ENCODE measurements around the gene MRPS33. TPM values are rescaled to one million over a fixed set of nuclear protein-coding genes. Genes with fewer than 3 reads are reported as not detected.
A peak's percentile ranks its signal among the peaks of the same experiment; 100 is the strongest.

Gene MRPS33
- total RNA-seq, 1 donor from 2014 or later = 53.8 TPM

- FAIRE-seq (no peak), DNase-seq (ENCODE audit: low read depth) (no peak)
- Histone ChIP-seq H3K9ac (ENCODE audit: low read length) (no peak overlapping the region), H3K4me2 (ENCODE audit: low read length) (no peak overlapping the region), H3K36me3 (ENCODE audit: insufficient read depth, low read length) (no peaks in the 10 kb centered on the region), H2AFZ (ENCODE audit: low read depth, low read length) (no peak overlapping the region), H3K4me3 (ENCODE audit: insufficient read depth, low read depth, low read length) (no peak overlapping the region), H4K20me1 (ENCODE audit: insufficient read depth, low read length) (no peaks in the 10 kb centered on the region), H3K9me3 (ENCODE audit: insufficient read depth, low read depth, low read length) (no peaks in the 10 kb centered on the region), H3K27me3 (ENCODE audit: insufficient read depth, low read length) (no peaks in the 10 kb centered on the region), H3K27ac (ENCODE audit: low read depth, low read length) (no peak overlapping the region), H3K79me2 (ENCODE audit: insufficient read depth, low read length) (no peaks in the 10 kb centered on the region), H3K4me1 (ENCODE audit: insufficient read depth, low read length) (no peaks in the 10 kb centered on the region)
- Mint-ChIP-seq H3K27me3 (ENCODE audit: low read depth, unreplicated experiment) (no peaks in the 10 kb centered on the region), H3K4me1 (ENCODE audit: low read depth, unreplicated experiment) (peaks cover 3% of the 10 kb centered on the region), H3K27ac (ENCODE audit: unreplicated experiment) (no peak overlapping the region), H3K36me3 (ENCODE audit: low read depth, unreplicated experiment) (no peaks in the 10 kb centered on the region), H3K9me3 (ENCODE audit: unreplicated experiment) (no peaks in the 10 kb centered on the region), H3K4me3 (ENCODE audit: unreplicated experiment) (no peak overlapping the region)
- TF ChIP-seq CTCF (IDR thresholded peaks at IDR 0.05; ENCODE audit: insufficient read depth, low read depth, low read length) (no peak), EZH2 (IDR thresholded peaks at IDR 0.05; ENCODE audit: insufficient read depth, low read length) (no peak)
Observed at GRCh38 chr7:141053626-141054025, 38.9 kb upstream of the MRPS33 start.

GRCh38 chr7:141045842-141046620, 31.3 kb upstream of the MRPS33 start:
- no peak overlapping the region for H3K9ac ChIP-seq (ENCODE audit: low read length)
- H3K4me3 ChIP-seq (ENCODE audit: insufficient read depth, low read depth, low read length) = no peak overlapping the region
- H3K36me3 Mint-ChIP-seq (ENCODE audit: low read depth, unreplicated experiment) = no peaks in the 10 kb centered on the region
- no peaks in the 10 kb centered on the region for H3K79me2 ChIP-seq (ENCODE audit: insufficient read depth, low read length)
- H2AFZ ChIP-seq (ENCODE audit: low read depth, low read length) = no peak overlapping the region
- H3K9me3 Mint-ChIP-seq (ENCODE audit: unreplicated experiment) = peaks cover 6% of the 10 kb centered on the region
- no peak overlapping the region for H3K4me2 ChIP-seq (ENCODE audit: low read length)
- no peak for TF ChIP-seq EZH2 (IDR thresholded peaks at IDR 0.05; ENCODE audit: insufficient read depth, low read length)
- no peak for TF ChIP-seq CTCF (IDR thresholded peaks at IDR 0.05; ENCODE audit: insufficient read depth, low read depth, low read length)
- H3K27ac ChIP-seq (ENCODE audit: low read depth, low read length) = no peak overlapping the region
- peaks cover 11% of the 10 kb centered on the region for H3K4me1 Mint-ChIP-seq (ENCODE audit: low read depth, unreplicated experiment)
- FAIRE-seq = peak; percentile 29
- no peaks in the 10 kb centered on the region for H3K27me3 Mint-ChIP-seq (ENCODE audit: low read depth, unreplicated experiment)
- no peaks in the 10 kb centered on the region for H3K4me1 ChIP-seq (ENCODE audit: insufficient read depth, low read length)
- H3K4me3 Mint-ChIP-seq (ENCODE audit: unreplicated experiment) = no peak overlapping the region
- H3K27ac Mint-ChIP-seq (ENCODE audit: unreplicated experiment) = peak overlapping the region; percentile 91
- peak; percentile 69 for DNase-seq (ENCODE audit: low read depth)
- H3K9me3 ChIP-seq (ENCODE audit: insufficient read depth, low read depth, low read length) = no peaks in the 10 kb centered on the region
- H3K27me3 ChIP-seq (ENCODE audit: insufficient read depth, low read length) = no peaks in the 10 kb centered on the region
- H3K36me3 ChIP-seq (ENCODE audit: insufficient read depth, low read length) = no peaks in the 10 kb centered on the region
- no peaks in the 10 kb centered on the region for H4K20me1 ChIP-seq (ENCODE audit: insufficient read depth, low read length)

Data from astrocyte (in vitro differentiated cells and primary cell).